Psoas muscle (tissue), 8 donors: ENCODE results near the gene PDP2. TPM values are rescaled to one million over a fixed set of nuclear protein-coding genes. Genes with fewer than 3 reads are reported as not detected.

Source experiments
- ATAC-seq, 4 donors: fragments of 200-7000 bp; cut with Tn5 transposase; one replicate each; pipeline ENCODE4 v1.9.1; 2020; ENCODE audit warnings: moderate library complexity in 3 of 4, mild to moderate bottlenecking in 2 of 4
- DNase-seq, 2 donors: peaks; one replicate each; pipeline ENCODE4 v3.0.0-alpha.2; 2020
- H3K27ac ChIP-seq: fragments of 200-600 bp; one replicate; pipeline ENCODE4 v1.8.0; 2022
- H3K27me3 ChIP-seq, 3 donors: fragments of 200-600 bp in 1 of 3; one replicate each; pipeline versions ENCODE4 v1.6.1 to v1.8.0; 2013 to 2022; ENCODE audit warnings: low read length in 2 of 3, mild to moderate bottlenecking in 2 of 3, moderate library complexity in 1 of 3; ENCODE audit not compliant: insufficient read depth in 3 of 3
- H3K36me3 ChIP-seq, 2 donors: fragments of 200-600 bp in 1 of 2; one replicate each; pipeline versions ENCODE4 v1.6.1 to v1.8.0; 2013 to 2022; ENCODE audit warnings: low read depth in 1 of 2, mild to moderate bottlenecking in 1 of 2, moderate library complexity in 1 of 2; ENCODE audit not compliant: insufficient read depth in 1 of 2
- H3K4me1 ChIP-seq: fragments of 200-600 bp; one replicate; pipeline ENCODE4 v1.8.0; 2022
- H3K4me3 ChIP-seq: fragments of 200-600 bp; one replicate; pipeline ENCODE4 v1.8.0; 2022; ENCODE audit warnings: mild to moderate bottlenecking
- H3K9me3 ChIP-seq: fragments of 200-600 bp; one replicate; pipeline ENCODE4 v1.8.0; 2022
- WGBS, 3 donors: extraction: QIAGEN DNeasy Blood & Tissue Kit; methylation state at CpG; one replicate each; pipeline versions ENCODE4 v1.1.6 to v1.1.7; 2013; 5-methylcytosine and 5-hydroxymethylcytosine counted together
- intact Hi-C, 2 donors: fragments of 100-400 bp; cut with DNase I; formaldehyde crosslinking; loops; one replicate each; pipeline versions ENCODE4 v1.11.0 to v1.14.2; 2022
- polyA plus RNA-seq, 3 donors: library from polyadenylated mRNA; stranded (reverse); fragments of 200-250 nt; gene quantifications; one replicate each; pipeline ENCODE4 v1.2.3, GENCODE V29; 2013
- total RNA-seq, 4 donors: library from RNA; stranded (reverse); fragmentation: NEBNext Ultra II Directional in 2 of 4; extraction: Animal tissue kit (Norgen Biotek cat#: 25700) in 2 of 4; gene quantifications; one replicate each; pipeline versions ENCODE4 v1.2.1 to v1.2.4, GENCODE V29; 2021 to 2023
- TF ChIP-seq, protein P1 (sequence below): fragments of 200-600 bp; IDR thresholded peaks from one replicate; pipeline ENCODE4 v1.8.0; 2022; ENCODE audit warnings: antibody characterized with exemption
- donor health status: healthy with polysubstance abuse.
- donor health status: DM: no; HTN: no; CAD: no; lungs with moderate emphysema.
- donor health status: Bipolar disorder and iron deficiency.
- donor health status: healthy.
- donor health status: DM: yes; HTN: yes; CAD: no.
- donor health status: DM: no; HTN: no; CAD: no.
- donor health status: DM: no; HTN: no; CAD: no.
- donor health status: DM: yes; HTN: yes; CAD: no.

The PDP2 gene
- total and polyA plus RNA-seq, 7 donors = 1.0 to 5.2 (median 3.0) TPM

DNA sequence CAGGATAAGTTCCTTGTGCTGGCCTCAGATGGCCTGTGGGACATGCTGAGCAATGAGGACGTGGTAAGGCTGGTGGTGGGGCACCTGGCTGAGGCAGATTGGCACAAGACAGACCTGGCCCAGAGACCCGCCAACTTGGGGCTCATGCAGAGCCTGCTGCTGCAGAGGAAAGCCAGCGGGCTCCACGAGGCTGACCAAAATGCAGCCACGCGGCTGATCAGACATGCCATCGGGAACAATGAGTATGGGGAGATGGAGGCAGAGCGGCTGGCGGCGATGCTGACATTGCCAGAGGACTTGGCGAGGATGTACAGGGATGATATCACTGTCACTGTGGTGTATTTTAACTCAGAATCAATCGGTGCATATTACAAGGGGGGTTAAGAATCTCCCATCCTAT lies 5.2 kb downstream of the PDP2 start:
- TF ChIP-seq, protein P1, sequence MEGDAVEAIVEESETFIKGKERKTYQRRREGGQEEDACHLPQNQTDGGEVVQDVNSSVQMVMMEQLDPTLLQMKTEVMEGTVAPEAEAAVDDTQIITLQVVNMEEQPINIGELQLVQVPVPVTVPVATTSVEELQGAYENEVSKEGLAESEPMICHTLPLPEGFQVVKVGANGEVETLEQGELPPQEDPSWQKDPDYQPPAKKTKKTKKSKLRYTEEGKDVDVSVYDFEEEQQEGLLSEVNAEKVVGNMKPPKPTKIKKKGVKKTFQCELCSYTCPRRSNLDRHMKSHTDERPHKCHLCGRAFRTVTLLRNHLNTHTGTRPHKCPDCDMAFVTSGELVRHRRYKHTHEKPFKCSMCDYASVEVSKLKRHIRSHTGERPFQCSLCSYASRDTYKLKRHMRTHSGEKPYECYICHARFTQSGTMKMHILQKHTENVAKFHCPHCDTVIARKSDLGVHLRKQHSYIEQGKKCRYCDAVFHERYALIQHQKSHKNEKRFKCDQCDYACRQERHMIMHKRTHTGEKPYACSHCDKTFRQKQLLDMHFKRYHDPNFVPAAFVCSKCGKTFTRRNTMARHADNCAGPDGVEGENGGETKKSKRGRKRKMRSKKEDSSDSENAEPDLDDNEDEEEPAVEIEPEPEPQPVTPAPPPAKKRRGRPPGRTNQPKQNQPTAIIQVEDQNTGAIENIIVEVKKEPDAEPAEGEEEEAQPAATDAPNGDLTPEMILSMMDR = no peak
- DNase-seq = no peak
- Histone ChIP-seq H3K4me3 (no peak overlapping the region), H3K27ac (no peak overlapping the region), H3K27me3 (no peaks in the 10 kb centered on the region), H3K9me3 (no peaks in the 10 kb centered on the region), H3K4me1 (no peaks in the 10 kb centered on the region), H3K36me3 (peaks cover 0 to 40% of the 10 kb centered on the region in 2 donors)
- WGBS, 3 donors = 72 to 90% (median 83%) methylated on average over 12 of the region's 12 CpGs
- ATAC-seq = no peak
- intact Hi-C loops = no loop called here

DNA sequence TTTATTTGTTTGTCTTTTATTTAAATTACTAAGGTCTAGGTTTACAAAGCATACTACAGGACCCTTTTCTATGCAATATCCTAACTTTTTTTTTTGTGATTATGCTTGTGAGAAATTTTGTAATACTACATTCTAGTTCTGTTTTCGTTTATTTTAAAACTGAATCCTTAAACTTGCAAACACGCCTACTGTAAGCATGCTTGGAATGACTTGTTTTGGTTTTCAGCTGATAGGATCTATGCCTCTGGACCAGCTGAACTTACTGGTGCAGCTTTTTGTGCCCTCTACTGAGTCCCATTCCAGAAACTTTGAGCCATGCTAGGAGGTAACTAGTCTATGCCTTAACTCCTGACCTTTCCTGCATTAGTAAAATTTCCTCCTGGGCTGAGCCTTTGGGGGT lies 6.0 kb downstream of the PDP2 start:
- no peak overlapping the region for H3K4me3 ChIP-seq
- H3K27me3 ChIP-seq = no peaks in the 10 kb centered on the region
- H3K27ac ChIP-seq = no peak overlapping the region
- peaks cover 0 to 40% of the 10 kb centered on the region in 2 donors for H3K36me3 ChIP-seq
- no peak for ATAC-seq
- intact Hi-C loops = no loop called here
- TF ChIP-seq, protein P1 = no peak
- H3K9me3 ChIP-seq = no peaks in the 10 kb centered on the region
- 87 to 95% (median 89%) methylated on average over 2 of the region's 2 CpGs for WGBS, 3 donors
- H3K4me1 ChIP-seq = no peaks in the 10 kb centered on the region
- no peak for DNase-seq

DNA sequence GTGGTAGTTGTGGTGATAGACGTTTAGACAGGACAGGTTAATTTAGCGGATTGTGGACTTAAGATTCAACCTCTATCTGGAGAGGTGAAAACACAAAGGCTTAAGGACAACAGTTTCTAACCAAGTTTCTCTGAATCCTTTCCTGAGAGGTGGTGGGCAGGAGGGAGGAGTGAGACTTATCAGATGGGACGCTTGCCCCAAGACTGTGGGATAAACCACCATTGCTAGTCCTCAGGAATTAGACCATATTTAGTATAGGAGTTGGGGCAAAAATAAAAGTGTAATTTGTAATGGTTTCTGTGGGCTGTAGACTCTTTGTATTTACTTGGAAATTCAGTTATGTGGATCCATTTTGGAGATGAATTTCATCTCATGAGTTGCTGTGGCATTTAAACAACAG lies 6.6 kb downstream of the PDP2 start:
- TF ChIP-seq, protein P1 = no peak
- DNase-seq = no peak
- Histone ChIP-seq H3K27ac (no peak overlapping the region), H3K4me1 (no peaks in the 10 kb centered on the region), H3K9me3 (no peaks in the 10 kb centered on the region), H3K27me3 (no peaks in the 10 kb centered on the region), H3K4me3 (no peak overlapping the region), H3K36me3 (peaks cover 0 to 40% of the 10 kb centered on the region in 2 donors)
- intact Hi-C loops = no loop called here
- ATAC-seq = no peak
- 81 to 87% (median 87%) methylated on average over 3 of the region's 3 CpGs for WGBS, 3 donors

DNA sequence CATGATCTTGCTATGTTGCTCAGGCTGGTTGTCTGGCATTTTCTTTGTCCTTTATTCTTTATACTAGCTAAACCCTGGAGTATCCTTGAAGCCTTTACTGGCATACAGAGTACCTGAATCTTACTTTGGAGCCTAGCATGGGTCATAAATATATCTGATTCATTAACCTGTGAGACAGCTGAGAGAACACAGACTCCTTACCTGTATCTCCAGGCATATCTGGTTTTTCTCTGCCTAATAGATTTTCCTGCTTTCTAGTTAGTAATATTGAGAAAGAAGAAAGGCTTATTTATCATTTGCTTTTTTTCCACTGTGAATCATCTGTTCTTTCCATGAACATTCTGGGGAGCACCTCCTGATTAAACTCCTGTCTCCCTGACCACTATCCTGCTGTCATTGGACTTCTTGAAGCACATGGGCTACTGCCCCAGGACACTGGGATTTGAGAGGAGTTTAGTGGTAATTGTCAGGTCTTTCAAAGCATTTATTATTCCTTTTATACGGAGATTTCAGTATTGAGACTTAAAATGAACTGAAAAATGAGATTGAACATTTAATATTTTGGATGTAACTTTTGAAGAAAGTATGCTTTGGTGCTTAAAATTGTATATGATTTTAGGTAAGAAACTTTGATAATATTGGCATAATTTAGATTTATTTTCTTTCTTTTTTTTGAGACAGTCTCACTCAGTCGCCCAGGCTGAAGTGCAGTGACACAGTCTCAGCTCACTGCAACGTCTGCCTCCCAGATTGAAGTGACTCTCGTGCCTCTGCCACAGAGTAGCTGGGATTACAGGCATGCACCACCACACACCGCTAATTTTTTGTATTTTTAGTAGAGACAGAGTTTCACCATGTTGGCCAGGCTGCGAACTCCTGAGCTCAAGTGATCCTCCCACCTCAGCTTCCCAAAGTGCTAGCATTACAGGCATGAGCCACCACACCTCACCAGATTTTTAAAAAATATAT lies 8.6 kb downstream of the PDP2 start:
- Histone ChIP-seq H3K4me1 (no peaks in the 10 kb centered on the region), H3K36me3 (peaks cover 0 to 33% of the 10 kb centered on the region in 2 donors), H3K9me3 (no peaks in the 10 kb centered on the region), H3K27me3 (no peaks in the 10 kb centered on the region), H3K27ac (no peak overlapping the region), H3K4me3 (no peak overlapping the region)
- ATAC-seq (no peak), DNase-seq (no peak)
- TF ChIP-seq, protein P1 = no peak
- WGBS, 3 donors = 83 to 93% (median 91%) methylated on average over 6 of the region's 6 CpGs
- intact Hi-C loops = no loop called here
